ENCODE measurements around the gene RCBTB2. TPM values are rescaled to one million over a fixed set of nuclear protein-coding genes. Genes with fewer than 3 reads are reported as not detected.
A peak's percentile ranks its signal among the peaks of the same experiment; 100 is the strongest.
"Not testable (repeated sequence)": the region's sequence is repeated elsewhere in the genome, so short reads cannot be mapped to it uniquely, and the experiment has no call there.

The RCBTB2 gene
- 9.5 and 12.7 TPM in 2 replicates for polyA plus RNA-seq (2011; rRNA removed)
- polyA minus RNA-seq (2011; rRNA and poly(A)+ RNA removed), result 4.1 and 8.1 TPM in 2 replicates

GRCh38 chr13:48532506-48533499, at the start of gene RCBTB2:
TSS of gene RCBTB2 (minus strand) at chr13:48533080. CDS start at chr13:48521939, 11,141 bp downstream.
- Histone ChIP-seq H3K27me3 (ENCODE audit: control insufficient read depth, insufficient read depth, low read length) (no peaks in the 10 kb centered on the region), H3K36me3 (ENCODE audit: control insufficient read depth, insufficient read depth, low read length) (no peaks in the 10 kb centered on the region), H3K4me3 (ENCODE audit: low read depth, low read length) (peak within 1 kb of the TSS; percentile 55)
- 0 out of 2 replicates have a peak, but pooled peaks have one; percentile 8 for TF ChIP-seq CTCF (IDR thresholded peaks at IDR 0.05; ENCODE audit: insufficient read depth, low read depth, low read length)
- ChIA-PET CTCF (no interaction called here), POLR2A (interaction anchor here (0.5 to 0.6 kb wide), 3 partner anchors 28 to 47 kb away, joined by 3 to 8 read pairs (median 3); no protein-coding TSS in a partner anchor)
- DNase-seq (ENCODE audit: low read depth), result peak; percentile 87

- ChIA-PET CTCF (interaction anchor here (2.8 to 6.4 kb wide), 3 partner anchors 13 to 487 kb away, joined by 9 to 85 read pairs (median 34); partner anchors contain the start of gene MED4), POLR2A (no interaction called here)
- no peak overlapping the region for H3K4me3 ChIP-seq (ENCODE audit: low read depth, low read length)
- TF ChIP-seq CTCF (IDR thresholded peaks at IDR 0.05; ENCODE audit: insufficient read depth, low read depth, low read length), result no peak
- no peaks in the 10 kb centered on the region for H3K36me3 ChIP-seq (ENCODE audit: control insufficient read depth, insufficient read depth, low read length)
- no peak for DNase-seq (ENCODE audit: low read depth)
- peaks cover 4% of the 10 kb centered on the region for H3K27me3 ChIP-seq (ENCODE audit: control insufficient read depth, insufficient read depth, low read length)
Measured at GRCh38 chr13:48582084-48582483, 49.2 kb upstream of the RCBTB2 start.

GRCh38 chr13:48580896-48581295, 48.0 kb upstream of the RCBTB2 start:
- Histone ChIP-seq H3K36me3 (ENCODE audit: control insufficient read depth, insufficient read depth, low read length) (no peaks in the 10 kb centered on the region), H3K27me3 (ENCODE audit: control insufficient read depth, insufficient read depth, low read length) (peaks cover 4% of the 10 kb centered on the region), H3K4me3 (ENCODE audit: low read depth, low read length) (no peak overlapping the region)
- no peak for TF ChIP-seq CTCF (IDR thresholded peaks at IDR 0.05; ENCODE audit: insufficient read depth, low read depth, low read length)
- ChIA-PET CTCF (interaction anchor here (0.6 to 6.4 kb wide), 21 partner anchors 8 to 502 kb away, joined by 3 to 85 read pairs (median 4); partner anchors contain the start of gene MED4), POLR2A (no interaction called here)
- no peak for DNase-seq (ENCODE audit: low read depth)

GRCh38 chr13:48580185-48580803, 47.4 kb upstream of the RCBTB2 start:
- Histone ChIP-seq H3K27me3 (ENCODE audit: control insufficient read depth, insufficient read depth, low read length) (peaks cover 4% of the 10 kb centered on the region), H3K4me3 (ENCODE audit: low read depth, low read length) (no peak overlapping the region), H3K36me3 (ENCODE audit: control insufficient read depth, insufficient read depth, low read length) (no peaks in the 10 kb centered on the region)
- POLR2A ChIA-PET, result interaction anchor here (0.6 kb wide), 4 partner anchors 47 to 297 kb away, joined by 3 to 8 read pairs (median 4); partner anchors contain the start of gene RCBTB2
- CTCF ChIA-PET, result interaction anchor here (0.6 to 6.4 kb wide), 29 partner anchors 11 to 542 kb away, joined by 3 to 85 read pairs (median 4); partner anchors contain the start of genes ITM2B and MED4
- TF ChIP-seq CTCF (IDR thresholded peaks at IDR 0.05; ENCODE audit: insufficient read depth, low read depth, low read length), result peak; percentile 68
- DNase-seq (ENCODE audit: low read depth), result peak; percentile 19

- DNase-seq (ENCODE audit: low read depth); H3K36me3 ChIP-seq (ENCODE audit: control insufficient read depth, insufficient read depth, low read length); H3K27me3 ChIP-seq (ENCODE audit: control insufficient read depth, insufficient read depth, low read length); H3K4me3 ChIP-seq (ENCODE audit: low read depth, low read length): not testable (repeated sequence)
- CTCF ChIA-PET, result interaction anchor here (0.9 to 6.4 kb wide), 25 partner anchors 11 to 541 kb away, joined by 3 to 85 read pairs (median 4); partner anchors contain the start of genes ITM2B and MED4
- POLR2A ChIA-PET, result interaction anchor here (0.6 kb wide), 4 partner anchors 47 to 296 kb away, joined by 3 to 8 read pairs (median 4); partner anchors contain the start of gene RCBTB2
Measured at GRCh38 chr13:48579919-48580180, 47.0 kb upstream of the RCBTB2 start.
